ENCODE measurements around the gene NFKBIB. TPM values are rescaled to one million over a fixed set of nuclear protein-coding genes. Genes with fewer than 3 reads are reported as not detected.

NFKBIB gene
- total RNA-seq, 1 experiment from 2014 or later, result 33.8 TPM

DNA sequence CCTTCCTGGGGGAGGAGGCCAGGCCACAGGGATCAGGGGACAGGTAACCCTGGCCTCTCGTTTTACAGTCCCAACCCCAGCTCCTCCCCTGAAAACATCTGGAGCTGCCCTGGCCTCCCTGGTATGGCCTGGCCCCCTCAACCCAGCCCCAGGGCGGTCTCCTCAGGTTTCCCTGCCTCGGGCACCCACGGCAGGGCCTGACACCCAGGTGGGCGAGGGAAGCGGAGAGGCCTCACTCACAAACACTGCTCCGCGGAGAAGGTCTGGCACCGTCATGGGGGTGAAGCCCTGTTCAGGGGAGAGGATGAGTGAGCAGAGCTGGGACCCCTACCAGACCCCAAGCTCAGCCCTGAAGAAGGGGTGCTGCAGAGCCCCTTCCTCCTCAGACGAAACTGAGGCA, 18.8 kb downstream of the NFKBIB start:
- no peaks in the 10 kb centered on the region for H3K4me1 ChIP-seq (ENCODE audit: insufficient read depth, low read length)

More for the DNA sequence above, 18.8 kb downstream of the NFKBIB start:
- Mint-ChIP-seq H3K4me3 (no peak overlapping the region), H3K36me3 (ENCODE audit: insufficient read depth in 1 of 3, low read depth in 3 of 3) (peaks cover 12 to 22% (median 22%) of the 10 kb centered on the region in 3 experiments; a peak in 6 of 7 replicates), H3K27me3 (ENCODE audit: low read depth) (no peaks in the 10 kb centered on the region), H3K27ac (no peak overlapping the region; a peak in 1 of 7 replicates), H3K9me3 (peaks cover 0 to 2% of the 10 kb centered on the region in 2 experiments; a peak in 1 of 5 replicates), H3K4me1 (no peaks in the 10 kb centered on the region)
- H3T11ph ChIP-seq (ENCODE audit: low read length), result no peak overlapping the region
- H3K23me2 ChIP-seq (ENCODE audit: insufficient read length, low read depth, low read length, poor library complexity, severe bottlenecking), result no peaks in the 10 kb centered on the region
- H3K9me3 ChIP-seq (ENCODE audit: control insufficient read depth, low read depth, low read length), result no peaks in the 10 kb centered on the region
- H4K91ac ChIP-seq (ENCODE audit: insufficient read length, low read depth, low read length), result no peak overlapping the region
- H2BK12ac ChIP-seq (ENCODE audit: insufficient read length, low read depth, low read length), result no peak overlapping the region
- H3K9ac ChIP-seq (ENCODE audit: extremely low read depth, insufficient read length, low read length), result no peak overlapping the region
- no peak overlapping the region for H2BK120ac ChIP-seq (ENCODE audit: low read depth, low read length, poor library complexity, severe bottlenecking)
- H2AFZ ChIP-seq (ENCODE audit: low read length), result no peak overlapping the region
- no peak overlapping the region for H4K8ac ChIP-seq (replicated peaks; ENCODE audit: insufficient read length, low read depth, low read length)
- H3K27ac ChIP-seq (ENCODE audit: insufficient read length, low read depth, low read length), result no peak overlapping the region
- no peaks in the 10 kb centered on the region for H3K79me2 ChIP-seq (ENCODE audit: insufficient read depth, low read length)
- H2BK15ac ChIP-seq (ENCODE audit: low read depth, low read length), result no peak overlapping the region
- no peak overlapping the region for H3K14ac ChIP-seq (ENCODE audit: insufficient read depth, low read length)
- H4K20me1 ChIP-seq (ENCODE audit: control insufficient read depth, insufficient read depth, insufficient read length), result no peaks in the 10 kb centered on the region
- H3K4me2 ChIP-seq (ENCODE audit: insufficient read depth, insufficient read length, low read length), result no peak overlapping the region
- no peak overlapping the region for H3K4ac ChIP-seq (ENCODE audit: low read depth, low read length)
- H2BK20ac ChIP-seq (ENCODE audit: low read depth, low read length, poor library complexity, severe bottlenecking), result no peak overlapping the region
- H3K23ac ChIP-seq (ENCODE audit: insufficient read length, low read depth, low read length), result no peak overlapping the region
- H3K18ac ChIP-seq (ENCODE audit: insufficient read length, low read depth, low read length), result no peak overlapping the region
- H3K79me1 ChIP-seq (ENCODE audit: insufficient read depth, low read depth, low read length, poor library complexity, severe bottlenecking), result no peaks in the 10 kb centered on the region
- no peak overlapping the region for H3K56ac ChIP-seq (ENCODE audit: insufficient read length, low read depth, low read length)
- DNase-seq, result no peak
- H3K27me3 ChIP-seq (ENCODE audit: insufficient read depth, low read length), result no peaks in the 10 kb centered on the region
- no CpG with 5 or more reads among the region's 10 CpGs for WGBS (ENCODE audit: extremely low coverage, insufficient read length, low lambda C conversion rate)
- no peak for TF ChIP-seq CTCF (conservative IDR thresholded peaks at IDR 0.05)
- H2AK5ac ChIP-seq (ENCODE audit: insufficient read length, low read length), result no peak overlapping the region
- H4K5ac ChIP-seq (ENCODE audit: insufficient read length, low read depth, low read length), result no peak overlapping the region
- no peak overlapping the region for H2BK5ac ChIP-seq (ENCODE audit: insufficient read length, low read length)
